NK-92 (cell line): ENCODE measurements around the gene CHST12.
"Not testable (repeated sequence)": the region's sequence is repeated elsewhere in the genome, so short reads cannot be mapped to it uniquely, and the experiment has no call there.

Source experiments
- DNase-seq: peaks from one replicate; lab custom pipeline; 2025; ENCODE audit not compliant: unreplicated experiment; lab: John Stamatoyannopoulos, UW

The CHST12 gene

GRCh38 chr7:2460188-2460587 lies 56.8 kb downstream of the CHST12 start:
- no peak for DNase-seq

- no peak for DNase-seq
Measured at GRCh38 chr7:2460641-2461040, 57.2 kb downstream of the CHST12 start.

GRCh38 chr7:2461268-2462026 lies 58.0 kb downstream of the CHST12 start:
- no peak for DNase-seq

GRCh38 chr7:2462731-2463130 lies 59.3 kb downstream of the CHST12 start:
- no peak for DNase-seq

- no peak for DNase-seq
Measured at GRCh38 chr7:2465928-2466327, 62.5 kb downstream of the CHST12 start.

GRCh38 chr7:2466675-2467074 lies 63.3 kb downstream of the CHST12 start:
- DNase-seq, result no peak

- DNase-seq, result no peak
Measured at GRCh38 chr7:2468227-2468626, 64.8 kb downstream of the CHST12 start.

GRCh38 chr7:2469460-2470203 lies 66.2 kb downstream of the CHST12 start:
- not testable (repeated sequence) for DNase-seq

GRCh38 chr7:2470204-2471021 lies 67.0 kb downstream of the CHST12 start:
- no peak for DNase-seq

- DNase-seq, result no peak
Measured at GRCh38 chr7:2471022-2471329, 67.6 kb downstream of the CHST12 start.

- no peak for DNase-seq
Measured at GRCh38 chr7:2471396-2471795, 68.0 kb downstream of the CHST12 start.

- DNase-seq, result no peak
Measured at GRCh38 chr7:2472739-2473138, 69.3 kb downstream of the CHST12 start.

GRCh38 chr7:2473496-2474180 lies 70.2 kb downstream of the CHST12 start:
- DNase-seq, result no peak

GRCh38 chr7:2474224-2474623 lies 70.8 kb downstream of the CHST12 start:
- no peak for DNase-seq

- DNase-seq, result no peak
Measured at GRCh38 chr7:2474813-2475677, 71.6 kb downstream of the CHST12 start.

GRCh38 chr7:2475678-2476015 lies 72.2 kb downstream of the CHST12 start:
- DNase-seq, result no peak

- DNase-seq, result no peak
Measured at GRCh38 chr7:2476298-2476697, 72.9 kb downstream of the CHST12 start, which contains the start of gene GRIFIN. Gene GRIFIN (minus strand): TSS chr7:2476398. CDS start chr7:2476383, 15 bp downstream.

GRCh38 chr7:2476776-2477446 lies 73.5 kb downstream of the CHST12 start:
- DNase-seq, result no peak

GRCh38 chr7:2477447-2478398 lies 74.3 kb downstream of the CHST12 start:
- no peak for DNase-seq
